Measurements from ENCODE around the gene UQCRC2. TPM values are rescaled to one million over a fixed set of nuclear protein-coding genes. Genes with fewer than 3 reads are reported as not detected.

UQCRC2 gene
- total and polyA plus RNA-seq, 3 donors from 2014 or later: 103 to 136 (median 114) TPM

DNA sequence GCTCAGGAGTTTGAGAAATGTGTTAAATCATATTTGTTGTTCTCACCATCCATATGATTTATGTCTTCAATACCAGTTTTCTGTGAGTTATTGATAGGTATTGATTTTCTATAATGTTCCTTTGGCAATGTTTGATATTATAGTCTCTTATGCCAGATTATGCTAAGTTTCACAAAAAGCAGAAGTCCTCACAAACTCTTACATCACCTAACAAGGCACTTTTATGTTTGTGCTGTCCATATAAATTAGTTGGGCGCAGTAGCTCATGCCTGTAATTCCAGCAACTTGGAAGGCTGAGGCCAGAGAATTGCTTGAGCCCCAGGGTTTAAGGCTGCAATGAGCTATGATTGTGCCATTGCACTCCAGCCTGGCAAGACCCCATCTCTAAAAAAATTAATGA is 12.6 kb upstream of the UQCRC2 start:
- Histone ChIP-seq H3K9me3 (no peaks in the 10 kb centered on the region), H3K4me3 (no peak overlapping the region), H3K27ac (no peak overlapping the region), H3K4me1 (no peaks in the 10 kb centered on the region), H3K27me3 (no peaks in the 10 kb centered on the region), H3K36me3 (ENCODE audit: low read depth, missing control alignments) (no peaks in the 10 kb centered on the region)
- DNase-seq: no peak
- intact Hi-C loops (cut with DNase I; ENCODE audit: low total_unique reads): no loop called here
- 89 to 91% methylated on average over 1 of the region's 1 CpG for WGBS, 2 donors
- TF ChIP-seq, protein P1, sequence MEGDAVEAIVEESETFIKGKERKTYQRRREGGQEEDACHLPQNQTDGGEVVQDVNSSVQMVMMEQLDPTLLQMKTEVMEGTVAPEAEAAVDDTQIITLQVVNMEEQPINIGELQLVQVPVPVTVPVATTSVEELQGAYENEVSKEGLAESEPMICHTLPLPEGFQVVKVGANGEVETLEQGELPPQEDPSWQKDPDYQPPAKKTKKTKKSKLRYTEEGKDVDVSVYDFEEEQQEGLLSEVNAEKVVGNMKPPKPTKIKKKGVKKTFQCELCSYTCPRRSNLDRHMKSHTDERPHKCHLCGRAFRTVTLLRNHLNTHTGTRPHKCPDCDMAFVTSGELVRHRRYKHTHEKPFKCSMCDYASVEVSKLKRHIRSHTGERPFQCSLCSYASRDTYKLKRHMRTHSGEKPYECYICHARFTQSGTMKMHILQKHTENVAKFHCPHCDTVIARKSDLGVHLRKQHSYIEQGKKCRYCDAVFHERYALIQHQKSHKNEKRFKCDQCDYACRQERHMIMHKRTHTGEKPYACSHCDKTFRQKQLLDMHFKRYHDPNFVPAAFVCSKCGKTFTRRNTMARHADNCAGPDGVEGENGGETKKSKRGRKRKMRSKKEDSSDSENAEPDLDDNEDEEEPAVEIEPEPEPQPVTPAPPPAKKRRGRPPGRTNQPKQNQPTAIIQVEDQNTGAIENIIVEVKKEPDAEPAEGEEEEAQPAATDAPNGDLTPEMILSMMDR (IDR thresholded peaks at IDR 0.05): no peak
- TF ChIP-seq POLR2A (IDR thresholded peaks at IDR 0.05): no peak

DNA sequence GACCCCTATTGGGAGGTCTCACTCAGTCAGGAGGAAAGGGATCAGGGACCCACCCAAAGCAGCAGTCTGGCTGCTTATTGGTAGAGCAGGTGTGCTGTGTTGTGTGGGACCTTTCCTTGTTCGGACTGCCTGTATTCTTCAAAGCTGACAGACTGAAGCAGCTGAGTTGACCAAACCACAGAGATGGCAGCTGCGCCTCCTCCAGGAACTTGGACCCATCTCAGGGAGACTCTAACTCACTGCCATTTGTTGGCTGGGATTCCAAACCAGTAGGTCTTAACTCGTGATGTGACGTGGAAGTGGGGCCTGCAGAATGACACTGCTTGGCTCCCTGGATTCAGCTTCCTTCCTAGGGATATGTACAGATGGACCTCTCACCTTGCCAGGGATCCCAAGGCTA is 9.6 kb upstream of the UQCRC2 start:
- H3K36me3 ChIP-seq (ENCODE audit: low read depth, missing control alignments): no peaks in the 10 kb centered on the region
- WGBS, 2 donors: 92 to 98% methylated on average over 3 to 4 of the region's 4 CpGs
- H3K4me3 ChIP-seq: no peak overlapping the region
- H3K27me3 ChIP-seq: no peaks in the 10 kb centered on the region
- no peak for TF ChIP-seq POLR2A (IDR thresholded peaks at IDR 0.05)
- TF ChIP-seq, protein P1 (IDR thresholded peaks at IDR 0.05): no peak
- H3K9me3 ChIP-seq: no peaks in the 10 kb centered on the region
- no peak for DNase-seq
- no peaks in the 10 kb centered on the region for H3K4me1 ChIP-seq
- no peak overlapping the region for H3K27ac ChIP-seq
- intact Hi-C loops (cut with DNase I; ENCODE audit: low total_unique reads): no loop called here

DNA sequence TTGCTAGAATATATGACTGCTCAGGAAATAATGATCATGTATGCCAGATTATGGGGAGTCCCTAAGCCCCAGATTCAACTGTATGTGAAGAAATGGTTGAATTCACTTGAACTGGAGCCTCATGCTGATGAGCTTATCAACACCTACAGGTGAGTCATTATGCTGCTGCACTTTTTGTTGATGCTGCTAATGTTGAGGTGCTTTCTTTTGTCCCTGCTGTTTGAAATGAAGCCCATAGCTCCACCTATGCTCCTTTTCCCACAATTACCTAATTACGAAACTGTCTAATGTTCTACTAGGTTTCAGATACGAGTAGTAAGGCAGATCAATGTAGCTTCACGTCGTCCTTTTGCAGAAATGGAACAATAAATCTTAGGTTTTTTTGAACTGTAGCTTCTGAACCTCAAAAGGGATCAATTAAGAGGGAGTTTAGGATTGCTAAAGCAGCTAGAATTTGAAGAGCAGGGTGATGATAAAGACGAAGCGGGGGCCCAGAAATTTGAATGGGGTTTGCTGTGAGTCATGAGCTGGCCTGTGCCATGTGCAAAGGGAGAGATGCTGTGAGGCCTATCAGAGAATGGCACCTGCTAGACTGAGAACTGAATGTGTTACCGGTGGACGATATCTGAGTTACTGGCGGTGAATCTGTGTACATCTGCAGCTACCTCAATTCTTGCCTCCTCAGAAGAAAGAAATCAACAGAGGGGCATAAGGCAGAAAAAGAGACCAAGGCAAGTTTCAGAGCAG is 6.1 kb upstream of the UQCRC2 start:
- no peak overlapping the region for H3K27ac ChIP-seq
- H3K36me3 ChIP-seq (ENCODE audit: low read depth, missing control alignments): no peaks in the 10 kb centered on the region
- WGBS, 2 donors: 50 to 75% methylated on average over 9 of the region's 9 CpGs
- peaks cover 7% of the 10 kb centered on the region for H3K4me1 ChIP-seq
- intact Hi-C loops (cut with DNase I; ENCODE audit: low total_unique reads): no loop called here
- no peaks in the 10 kb centered on the region for H3K9me3 ChIP-seq
- H3K4me3 ChIP-seq: no peak overlapping the region
- no peak for DNase-seq
- no peaks in the 10 kb centered on the region for H3K27me3 ChIP-seq
- TF ChIP-seq, protein P1 (IDR thresholded peaks at IDR 0.05): no peak
- no peak for TF ChIP-seq POLR2A (IDR thresholded peaks at IDR 0.05)

DNA sequence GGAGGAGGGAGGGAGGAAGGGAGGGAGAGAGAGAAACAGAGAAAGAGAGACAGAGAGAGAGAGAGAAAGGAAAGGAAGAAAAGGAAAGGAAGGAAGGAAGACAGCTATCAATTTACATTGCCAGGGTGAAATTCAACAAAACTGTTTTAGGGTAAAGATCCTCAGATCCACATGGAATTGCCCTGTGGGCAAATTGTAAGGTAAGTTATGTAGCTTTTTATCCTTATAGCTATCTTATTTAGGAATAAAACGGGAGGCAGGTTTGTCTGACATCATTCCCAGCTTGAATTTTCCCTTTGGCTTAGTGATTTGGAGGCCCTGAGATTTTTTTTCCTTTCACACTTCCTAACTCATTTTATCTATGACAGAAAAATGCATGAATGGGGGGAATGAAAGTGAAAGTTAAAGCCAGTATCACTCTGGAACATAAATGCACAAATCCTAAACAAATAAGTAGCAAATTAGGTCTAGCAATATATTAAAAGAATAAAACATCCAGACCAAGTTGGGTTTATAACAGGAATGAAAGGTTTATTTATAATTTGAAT is 3.4 kb upstream of the UQCRC2 start:
- H3K4me1 ChIP-seq: peaks cover 17% of the 10 kb centered on the region
- TF ChIP-seq POLR2A (IDR thresholded peaks at IDR 0.05): no peak
- TF ChIP-seq, protein P1 (IDR thresholded peaks at IDR 0.05): no peak
- intact Hi-C loops (cut with DNase I; ENCODE audit: low total_unique reads): loop anchor here (10.0 kb wide), 1 partner anchor 235 kb away; no protein-coding TSS in a partner anchor
- no peaks in the 10 kb centered on the region for H3K36me3 ChIP-seq (ENCODE audit: low read depth, missing control alignments)
- no peaks in the 10 kb centered on the region for H3K27me3 ChIP-seq
- H3K4me3 ChIP-seq: no peak overlapping the region
- no peak overlapping the region for H3K27ac ChIP-seq
- 70% methylated on average over 1 of the region's 1 CpG for WGBS, 2 donors
- no peaks in the 10 kb centered on the region for H3K9me3 ChIP-seq
- DNase-seq: no peak

Measured in testis (tissue), 3 donors.